Ascending aorta (tissue), 2 donors: Measurements from ENCODE around the gene NUDT1. TPM values are rescaled to one million over a fixed set of nuclear protein-coding genes. Genes with fewer than 3 reads are reported as not detected.

Experiments
- DNase-seq, 2 donors: peaks; one replicate each; pipeline ENCODE4 v3.0.0-alpha.2; 2019; ENCODE audit warnings: low spot score in 2 of 2
- H3K27ac ChIP-seq, 2 donors: fragments of 200-600 bp; sonication (generic); one replicate each; pipeline ENCODE4 v1.5.1; 2016 to 2017; ENCODE audit warnings: mild to moderate bottlenecking in 1 of 2
- H3K27me3 ChIP-seq: fragments of 200-600 bp; sonication (generic); one replicate; pipeline ENCODE4 v1.5.1; 2017
- H3K36me3 ChIP-seq, 2 donors: fragments of 200-600 bp; sonication (generic); one replicate each; pipeline ENCODE4 v1.5.1; 2016
- H3K4me1 ChIP-seq, 2 donors: fragments of 200-600 bp; sonication (generic); one replicate each; pipeline ENCODE4 v1.5.1; 2016 to 2017; ENCODE audit warnings: mild to moderate bottlenecking in 1 of 2
- H3K4me3 ChIP-seq, 2 donors: fragments of 200-600 bp; sonication (generic); one replicate each; pipeline ENCODE4 v1.5.1; 2016 to 2017; ENCODE audit warnings: mild to moderate bottlenecking in 1 of 2
- H3K9me3 ChIP-seq, 2 donors: fragments of 200-600 bp; sonication (generic); one replicate each; pipeline ENCODE4 v1.5.1; 2016
- CTCF ChIP-seq, 3 experiments: fragments of 200-600 bp in 2 of 3; fragments of 450-650 bp in 1 of 3; sonication (generic) in 2 of 3; IDR thresholded peaks; one replicate each; pipeline ENCODE4 v1.5.1; 2016 to 2019; ENCODE audit warnings: antibody characterized with exemption in 3 of 3, mild to moderate bottlenecking in 1 of 3, moderate library complexity in 1 of 3
- intact Hi-C: fragments of 100-400 bp; cut with DNase I; formaldehyde crosslinking; loops from one replicate; pipeline ENCODE4 v1.15.1; 2023
- total RNA-seq: library from RNA; depleted of rRNA; stranded (reverse); fragments of >200 nt; gene quantifications from one replicate; pipeline ENCODE4 v1.1.0, GENCODE V29; 2016

The NUDT1 gene
- total RNA-seq, 1 donor from 2014 or later: 9.0 TPM

DNA sequence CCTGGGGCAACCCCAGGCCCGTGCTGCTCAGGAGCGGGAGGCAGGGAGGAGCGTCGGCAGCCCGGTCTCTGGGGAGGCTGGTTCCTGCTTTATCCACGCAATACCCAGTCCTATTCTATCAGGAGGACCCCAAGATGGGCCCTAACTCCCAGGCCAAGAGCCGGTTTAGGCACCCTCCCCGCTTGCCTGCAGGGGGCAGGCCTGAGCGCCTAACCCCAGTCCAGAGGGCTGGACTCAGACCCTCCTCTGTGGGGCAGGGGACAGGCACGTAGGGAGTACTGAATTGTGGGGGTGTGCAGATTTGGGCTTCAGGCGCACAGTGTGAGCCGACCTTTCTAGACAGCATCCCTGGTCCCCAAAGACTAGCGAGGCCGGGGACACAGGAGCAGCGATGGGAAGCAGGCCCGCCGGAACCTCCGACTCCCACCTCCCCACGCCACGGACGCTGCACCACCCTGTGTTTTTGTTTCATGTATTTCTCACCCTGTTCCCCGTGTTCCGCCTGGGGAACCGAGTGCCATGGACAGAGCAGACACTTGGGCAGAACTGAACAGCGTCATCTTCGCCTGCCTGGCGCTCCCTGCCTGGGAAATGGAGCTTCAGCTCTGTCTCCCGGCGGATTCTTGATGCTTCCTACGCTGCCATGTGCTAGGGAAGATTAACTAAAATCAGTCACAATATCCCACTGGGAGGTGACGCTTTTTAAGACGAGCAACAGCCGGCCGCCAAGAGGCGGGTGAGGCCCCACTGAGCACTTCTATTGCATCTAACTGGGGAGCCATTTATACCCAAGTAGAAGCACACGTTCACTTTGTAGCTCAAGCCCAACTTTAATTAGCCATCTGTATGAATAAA is 5.3 kb downstream of the NUDT1 start:
- DNase-seq: no peak
- Histone ChIP-seq H3K4me3 (no peak overlapping the region), H3K27ac (no peak overlapping the region), H3K27me3 (no peaks in the 10 kb centered on the region), H3K9me3 (no peaks in the 10 kb centered on the region), H3K4me1 (peaks cover 3 to 7% of the 10 kb centered on the region in 2 donors), H3K36me3 (no peaks in the 10 kb centered on the region)
- intact Hi-C loops: no loop called here
- peak in 2 of 3 experiments; percentile 35 to 42 for TF ChIP-seq CTCF (IDR thresholded peaks at IDR 0.05)

DNA sequence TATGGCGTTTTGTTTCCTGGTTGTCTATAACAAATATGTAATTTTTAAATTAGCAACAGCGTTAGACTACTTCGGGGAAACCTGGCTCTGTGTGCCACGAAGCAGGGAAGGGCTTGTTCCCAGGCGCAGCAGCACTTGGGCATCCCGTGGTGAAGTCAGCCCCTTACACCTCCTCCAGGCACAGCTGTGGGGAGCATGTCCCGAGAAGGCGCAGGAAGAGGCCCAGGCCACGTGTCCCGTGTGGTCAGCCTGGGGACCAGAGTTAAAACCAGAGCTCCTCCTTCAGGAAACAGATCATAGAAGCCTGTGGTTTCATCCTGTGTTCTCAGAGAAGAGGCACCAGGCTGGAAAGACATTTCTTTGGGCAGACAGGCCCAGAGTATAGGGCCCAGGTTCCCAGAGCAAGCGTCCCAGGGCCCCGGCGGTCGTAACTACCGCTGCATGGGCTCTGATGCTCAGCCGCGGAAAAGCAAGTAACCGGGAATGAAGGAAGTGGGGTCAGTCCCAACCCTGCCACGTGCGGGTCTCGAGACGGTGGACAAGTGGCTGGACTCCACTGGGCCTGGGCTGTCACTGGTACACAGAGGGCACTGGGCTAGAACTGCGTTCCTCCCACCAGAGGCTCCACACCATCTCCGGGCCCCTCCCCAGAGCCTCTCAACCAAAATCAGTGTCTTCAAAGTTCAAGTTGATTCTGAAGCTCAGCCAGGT is 7.1 kb downstream of the NUDT1 start:
- H3K4me3 ChIP-seq: no peak overlapping the region
- H3K4me1 ChIP-seq: no peaks in the 10 kb centered on the region
- no peak for TF ChIP-seq CTCF (IDR thresholded peaks at IDR 0.05)
- no peaks in the 10 kb centered on the region for H3K27me3 ChIP-seq
- H3K36me3 ChIP-seq: peaks cover 0 to 5% of the 10 kb centered on the region in 2 donors
- peak; percentile 27 to 78 for DNase-seq
- H3K9me3 ChIP-seq: no peaks in the 10 kb centered on the region
- intact Hi-C loops: no loop called here
- peak overlapping the region; percentile 32 to 70 for H3K27ac ChIP-seq

DNA sequence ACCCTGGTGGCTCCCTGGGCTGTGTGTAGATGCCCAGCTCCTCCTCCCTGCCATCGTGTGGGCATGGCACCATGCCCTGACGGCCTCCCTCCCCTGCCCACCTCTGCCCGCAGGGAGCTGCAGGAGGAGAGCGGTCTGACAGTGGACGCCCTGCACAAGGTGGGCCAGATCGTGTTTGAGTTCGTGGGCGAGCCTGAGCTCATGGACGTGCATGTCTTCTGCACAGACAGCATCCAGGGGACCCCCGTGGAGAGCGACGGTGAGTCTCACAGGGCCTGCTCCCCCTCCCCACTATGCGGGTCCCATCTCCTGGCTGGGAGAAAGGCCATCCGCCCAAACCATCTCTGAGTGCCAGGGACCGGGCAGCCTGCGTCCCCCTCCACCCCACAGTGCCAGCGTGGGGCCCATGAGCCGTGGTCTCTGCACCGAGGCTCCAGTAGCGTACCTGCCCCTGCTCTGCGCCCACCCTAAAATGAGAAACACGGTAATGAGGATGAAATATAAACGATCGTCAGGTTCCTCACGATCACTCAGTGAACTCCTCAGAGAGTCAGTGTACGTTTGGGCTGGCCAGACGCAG is 7.8 kb downstream of the NUDT1 start:
- Histone ChIP-seq H3K27ac (peak overlapping the region in 1 of 2 donors; percentile 70), H3K27me3 (no peaks in the 10 kb centered on the region), H3K4me3 (no peak overlapping the region), H3K36me3 (peaks cover 4 to 9% of the 10 kb centered on the region in 2 donors), H3K9me3 (no peaks in the 10 kb centered on the region), H3K4me1 (no peaks in the 10 kb centered on the region)
- TF ChIP-seq CTCF (IDR thresholded peaks at IDR 0.05): no peak
- no peak for DNase-seq
- intact Hi-C loops: no loop called here

GRCh38 chr7:2251381-2251780 is 9.4 kb downstream of the NUDT1 start:
- no peak overlapping the region for H3K4me3 ChIP-seq
- no peaks in the 10 kb centered on the region for H3K9me3 ChIP-seq
- H3K4me1 ChIP-seq: no peaks in the 10 kb centered on the region
- peaks cover 9 to 12% of the 10 kb centered on the region in 2 donors for H3K36me3 ChIP-seq
- intact Hi-C loops: no loop called here
- no peak overlapping the region for H3K27ac ChIP-seq
- TF ChIP-seq CTCF (IDR thresholded peaks at IDR 0.05): no peak
- DNase-seq: no peak
- H3K27me3 ChIP-seq: no peaks in the 10 kb centered on the region

DNA sequence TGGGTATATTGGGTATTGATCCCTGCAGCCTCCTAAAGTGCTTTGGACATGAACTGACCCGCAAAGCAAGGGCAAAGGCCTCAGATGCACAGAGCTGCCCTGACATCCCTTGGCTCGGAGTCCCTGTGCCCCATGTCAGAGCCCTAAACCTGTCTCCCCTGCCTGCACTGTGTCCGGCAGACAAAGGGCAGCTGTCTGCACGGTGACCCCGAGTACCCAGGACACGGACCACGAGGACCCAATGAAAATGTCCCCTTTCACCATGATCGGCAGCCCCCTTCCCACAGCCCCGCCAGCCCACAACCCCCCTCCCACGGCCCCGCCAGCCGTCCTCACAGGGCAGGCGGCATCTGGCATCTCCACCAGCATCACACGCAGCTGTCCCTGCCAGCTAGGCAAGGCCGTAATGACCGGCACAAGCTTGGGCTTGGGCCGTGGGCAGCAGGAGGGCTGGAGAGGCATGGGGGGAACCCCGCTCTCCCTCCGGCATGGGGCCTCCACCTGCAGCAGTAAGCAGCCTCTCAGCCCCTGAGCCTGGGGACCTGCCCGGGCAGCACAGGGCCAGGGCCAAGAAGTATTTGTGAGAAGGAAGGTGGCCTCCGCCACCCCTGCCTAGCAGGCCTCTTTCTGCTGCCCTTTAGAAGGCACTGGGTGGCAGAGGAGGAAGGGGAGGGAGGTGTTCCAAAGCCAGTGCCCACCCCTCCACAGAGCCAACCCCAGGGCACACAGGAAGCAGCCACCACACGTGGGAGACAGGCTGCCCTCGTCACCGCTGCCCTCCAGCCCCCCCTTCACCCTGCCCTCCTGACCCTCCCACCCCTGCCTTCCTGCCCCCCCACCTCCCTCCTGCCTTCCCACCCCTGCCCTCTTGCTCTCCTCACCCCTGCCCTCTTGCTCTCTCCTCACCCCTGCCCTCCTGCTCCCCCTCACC is 10.1 kb downstream of the NUDT1 start:
- H3K27me3 ChIP-seq: no peaks in the 10 kb centered on the region
- no peak for TF ChIP-seq CTCF (IDR thresholded peaks at IDR 0.05)
- H3K27ac ChIP-seq: no peak overlapping the region
- intact Hi-C loops: no loop called here
- H3K9me3 ChIP-seq: no peaks in the 10 kb centered on the region
- H3K4me3 ChIP-seq: no peak overlapping the region
- peaks cover 9 to 19% of the 10 kb centered on the region in 2 donors for H3K36me3 ChIP-seq
- no peaks in the 10 kb centered on the region for H3K4me1 ChIP-seq
- no peak for DNase-seq
